Stimulated activated CD4-positive, alpha-beta T cell treated with anti-CD3 and anti-CD28 coated beads, Interleukin-12 subunit alpha, Interleukin-12 subunit beta, amount 100 ng/mL, for 48 hours (primary cell): ENCODE results near the gene AHCYL2.
A peak's percentile ranks its signal among the peaks of the same experiment; 100 is the strongest.
"Not testable (repeated sequence)": the region's sequence is repeated elsewhere in the genome, so short reads cannot be mapped to it uniquely, and the experiment has no call there.

ENCODE experiments used
- DNase-seq, 3 donors: peaks; one replicate each; pipeline ENCODE4 v3.0.0-alpha.2; 2020; ENCODE audit warnings: low read depth in 2 of 3, low spot score in 1 of 3

Gene AHCYL2

DNA sequence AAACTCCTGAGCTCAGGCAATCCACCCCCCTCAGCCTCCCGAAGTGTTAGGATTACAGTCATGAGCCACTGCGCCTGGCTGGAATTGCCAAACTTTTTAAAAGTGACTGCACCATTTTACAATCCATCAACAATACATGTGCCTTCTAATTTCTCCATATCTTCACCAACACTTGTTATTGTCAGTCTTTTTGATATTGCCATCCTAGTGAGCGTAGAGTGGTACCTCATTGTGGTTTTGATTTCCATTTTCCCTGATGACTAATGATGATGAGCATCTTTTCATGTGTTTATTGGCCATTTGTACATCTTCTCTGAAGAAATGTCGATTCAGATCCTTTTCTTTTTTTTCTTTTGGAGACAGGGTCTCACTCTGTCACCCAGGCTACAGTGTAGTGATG, 187.7 kb downstream of the AHCYL2 start:
- DNase-seq: no peak

DNA sequence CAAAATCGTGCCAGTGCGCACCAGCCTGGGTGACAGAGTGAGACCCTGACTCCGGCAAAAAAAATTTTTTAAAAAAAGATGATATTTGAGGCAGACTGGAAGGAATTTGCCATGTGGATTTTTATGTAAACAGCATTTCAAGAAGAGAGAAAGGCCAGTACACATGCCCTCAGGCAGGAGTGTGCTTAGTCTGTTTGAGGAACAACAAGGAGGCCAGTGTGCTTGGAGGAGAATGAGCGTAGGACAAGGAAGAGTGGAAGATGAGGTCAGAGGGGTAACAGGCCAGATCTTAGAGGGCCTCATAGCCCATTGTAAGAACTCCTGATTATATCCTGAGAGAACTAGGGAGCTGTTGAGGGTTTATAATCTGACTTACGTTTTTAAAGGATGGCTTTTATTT, 192.2 kb downstream of the AHCYL2 start:
- DNase-seq: no peak

DNA sequence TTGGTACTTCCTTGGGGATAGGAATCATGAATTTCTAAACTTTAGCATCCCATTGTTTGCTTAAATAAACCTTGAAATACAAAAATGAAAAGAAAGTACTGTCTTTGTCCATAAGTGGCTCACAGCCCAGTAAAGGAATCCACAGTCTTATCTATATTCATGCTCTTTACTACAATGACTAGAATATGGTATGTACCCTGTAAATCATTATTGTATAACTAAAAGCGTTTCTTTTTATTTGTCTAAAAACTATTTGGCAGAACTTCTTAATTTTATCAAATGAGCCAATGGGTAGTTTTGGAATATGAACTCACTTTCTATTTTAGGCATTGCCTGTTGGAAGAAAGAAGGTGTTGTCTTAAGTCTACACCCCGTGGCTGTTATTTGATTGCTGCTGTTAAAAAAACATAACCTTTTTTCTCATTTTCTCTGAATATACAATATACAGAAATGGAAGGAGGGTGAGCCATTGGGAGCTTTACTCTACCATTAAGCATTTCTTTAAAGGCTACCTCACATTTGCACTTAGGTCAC, 197.0 kb downstream of the AHCYL2 start:
- DNase-seq: no peak

DNA sequence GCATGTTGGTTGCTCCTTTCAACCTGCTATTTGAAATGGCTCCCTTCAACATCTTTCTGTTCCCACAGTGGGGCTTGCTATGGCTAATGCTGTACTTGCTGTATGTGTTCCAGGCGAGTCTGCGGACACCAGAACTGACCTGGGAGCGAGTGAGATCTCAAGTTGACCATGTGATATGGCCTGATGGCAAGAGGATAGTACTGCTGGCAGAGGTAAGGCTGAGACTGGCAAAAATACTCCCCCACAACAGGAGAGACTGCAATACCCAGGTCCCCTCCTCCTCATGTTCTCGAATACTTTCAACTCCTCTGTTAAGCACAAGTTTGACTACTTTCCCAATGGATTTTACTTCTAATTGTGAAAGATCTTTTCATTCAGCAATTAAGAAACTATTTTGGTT, 197.9 kb downstream of the AHCYL2 start:
- DNase-seq: no peak

DNA sequence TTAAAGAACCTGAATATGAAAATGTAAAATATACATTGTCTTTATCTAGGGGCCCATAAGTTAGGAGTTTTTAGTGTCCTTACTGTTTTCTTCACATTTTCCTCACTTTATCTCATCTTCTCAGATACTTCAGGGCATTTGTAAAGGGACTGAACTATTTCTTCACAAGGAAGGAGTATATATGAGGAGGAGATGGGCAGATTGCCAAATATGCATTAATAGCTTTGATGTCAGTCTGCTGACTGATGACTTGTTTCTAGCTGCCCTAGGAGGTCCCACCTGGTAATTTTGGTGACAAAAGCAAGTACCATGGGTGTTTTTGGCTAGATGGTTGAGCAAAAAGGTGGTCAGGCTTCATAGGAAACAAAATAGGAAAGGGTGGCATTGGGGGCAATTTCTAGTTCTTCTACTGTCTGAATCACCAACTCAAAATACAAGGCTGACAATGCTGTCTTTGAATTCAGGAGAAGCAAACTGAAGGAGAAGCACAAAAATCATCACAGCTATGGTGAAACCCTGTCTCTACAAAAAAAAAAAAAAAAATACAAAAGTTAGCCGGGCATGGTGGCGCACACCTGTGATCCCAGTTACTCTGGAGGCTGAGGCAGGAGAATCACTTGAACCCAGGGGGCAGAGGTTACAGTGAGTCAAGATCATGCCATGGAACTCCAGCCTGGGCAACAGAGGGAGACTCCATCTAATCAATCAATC, 199.0 kb downstream of the AHCYL2 start:
- no peak for DNase-seq

DNA sequence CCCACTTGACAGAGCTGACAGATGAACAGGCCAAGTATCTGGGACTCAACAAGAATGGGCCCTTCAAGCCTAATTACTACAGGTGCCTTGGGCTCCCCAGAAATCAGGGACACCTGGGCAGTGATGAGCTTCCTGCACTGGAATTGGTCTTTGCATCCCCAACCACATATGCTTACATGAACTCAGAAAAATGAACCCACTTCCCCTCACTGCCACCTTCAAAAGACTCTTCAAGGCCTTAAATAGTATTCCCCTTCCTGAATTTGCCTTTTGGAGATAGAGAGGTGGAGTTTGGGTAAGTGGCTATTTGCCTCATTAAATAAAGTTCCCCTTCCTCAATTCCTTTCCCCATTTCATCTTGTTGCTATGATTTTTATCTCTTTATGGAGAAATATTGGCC, 201.7 kb downstream of the AHCYL2 start:
- no peak for DNase-seq

DNA sequence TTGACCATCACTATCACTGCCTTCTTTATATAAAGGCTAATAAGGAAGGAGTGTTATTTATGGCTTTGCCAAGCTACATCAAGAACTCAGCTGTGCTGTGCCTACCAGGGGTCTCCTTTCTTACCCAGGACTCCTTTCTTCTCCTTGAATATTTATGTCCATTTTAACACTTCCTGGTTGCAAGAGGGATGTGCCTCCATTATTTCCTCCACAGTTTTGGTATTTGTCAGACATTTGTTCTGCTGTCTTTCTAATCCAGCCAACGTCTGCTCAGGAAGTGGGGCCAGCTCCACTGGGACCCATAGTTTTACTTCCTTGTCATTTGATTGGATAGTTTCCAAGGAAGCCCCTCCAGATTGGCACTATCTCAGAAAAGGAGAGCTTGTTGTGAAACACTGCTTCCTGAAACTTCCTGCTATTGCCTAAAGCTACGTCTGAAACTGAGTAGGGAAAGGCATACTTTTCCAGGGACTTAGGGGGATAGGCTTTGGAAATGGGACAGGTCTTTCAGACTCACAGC, 202.8 kb downstream of the AHCYL2 start:
- DNase-seq: no peak

DNA sequence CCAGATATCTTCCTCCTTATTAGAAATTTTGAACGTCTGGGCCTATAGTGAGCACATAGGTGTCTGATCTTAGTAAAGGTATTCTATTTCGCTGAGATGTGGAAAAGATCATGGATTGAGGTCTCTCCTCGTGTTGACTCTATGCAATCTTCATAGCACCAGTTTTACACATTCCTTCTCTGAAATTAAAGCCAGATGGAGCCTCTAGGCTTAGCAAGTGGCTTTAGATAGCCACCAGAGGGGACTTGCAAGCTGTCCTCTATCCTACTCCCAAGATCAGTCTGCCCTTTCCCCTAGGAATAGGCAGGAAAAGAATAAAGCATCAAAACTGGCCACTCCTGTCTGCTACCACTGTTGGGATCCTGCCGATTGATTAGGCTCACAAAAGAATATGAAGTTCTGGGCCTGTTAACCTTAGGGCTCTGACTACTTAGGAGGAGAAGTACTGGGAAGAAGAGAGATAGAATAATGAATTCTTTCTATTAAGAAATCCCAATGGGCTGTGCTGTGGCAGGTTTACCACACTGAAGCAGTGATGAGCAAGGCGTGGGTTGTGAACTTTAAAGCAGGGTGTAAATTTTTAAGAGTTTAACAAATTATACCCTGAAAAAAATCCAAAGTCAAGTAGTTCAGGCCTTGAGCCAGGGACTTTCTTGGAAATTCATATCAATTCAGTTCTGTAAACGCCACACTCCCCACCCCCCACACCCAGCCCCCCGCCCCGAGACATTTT, 207.2 kb downstream of the AHCYL2 start:
- DNase-seq: no peak

DNA sequence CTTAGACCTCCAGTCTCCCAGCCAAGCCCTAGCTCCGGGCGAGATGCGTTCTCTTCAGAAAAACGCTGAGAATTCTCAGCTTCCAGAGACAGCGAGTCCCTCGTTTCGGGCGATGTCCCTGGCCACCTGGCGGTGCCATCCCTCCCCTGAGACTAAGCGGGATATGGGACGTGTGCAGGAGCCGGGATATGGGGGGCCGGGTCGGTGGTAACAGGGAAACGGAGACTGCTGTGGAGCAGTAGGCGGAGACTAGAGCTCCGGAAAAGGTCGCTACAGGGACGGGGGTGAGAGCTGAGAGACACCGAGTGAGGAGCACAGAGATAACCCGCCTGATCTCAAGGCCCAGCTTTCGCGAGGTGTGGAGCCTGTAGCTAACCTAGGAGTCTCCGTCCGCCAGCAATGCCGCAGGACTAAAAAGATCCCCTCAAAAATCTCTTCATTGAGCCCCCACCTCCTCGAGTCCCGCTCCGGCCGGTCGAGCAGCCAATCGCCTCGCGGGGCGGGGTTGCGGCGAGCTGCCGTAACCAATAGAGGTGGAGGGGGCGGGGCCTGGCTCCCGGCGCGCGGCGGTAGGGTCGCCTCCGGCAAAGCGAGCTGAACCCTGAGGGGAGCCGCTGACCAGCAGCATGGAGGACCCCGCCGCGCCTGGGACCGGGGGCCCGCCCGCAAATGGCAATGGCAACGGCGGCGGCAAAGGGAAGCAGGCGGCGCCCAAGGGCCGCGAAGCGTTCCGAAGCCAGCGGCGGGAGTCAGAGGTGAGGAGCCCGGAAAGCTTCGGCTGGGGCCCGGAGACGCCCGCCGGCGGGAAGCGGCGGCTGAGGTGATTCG, 209.2 kb downstream of the AHCYL2 start, which contains the start of gene STRIP2:
Gene STRIP2, plus strand, starts transcription at position 586 of the 828 bp plus-strand sequence. Its CDS starts 41 bp downstream, at position 627.
- peak; percentile 85 to 94 (median 88) for DNase-seq

DNA sequence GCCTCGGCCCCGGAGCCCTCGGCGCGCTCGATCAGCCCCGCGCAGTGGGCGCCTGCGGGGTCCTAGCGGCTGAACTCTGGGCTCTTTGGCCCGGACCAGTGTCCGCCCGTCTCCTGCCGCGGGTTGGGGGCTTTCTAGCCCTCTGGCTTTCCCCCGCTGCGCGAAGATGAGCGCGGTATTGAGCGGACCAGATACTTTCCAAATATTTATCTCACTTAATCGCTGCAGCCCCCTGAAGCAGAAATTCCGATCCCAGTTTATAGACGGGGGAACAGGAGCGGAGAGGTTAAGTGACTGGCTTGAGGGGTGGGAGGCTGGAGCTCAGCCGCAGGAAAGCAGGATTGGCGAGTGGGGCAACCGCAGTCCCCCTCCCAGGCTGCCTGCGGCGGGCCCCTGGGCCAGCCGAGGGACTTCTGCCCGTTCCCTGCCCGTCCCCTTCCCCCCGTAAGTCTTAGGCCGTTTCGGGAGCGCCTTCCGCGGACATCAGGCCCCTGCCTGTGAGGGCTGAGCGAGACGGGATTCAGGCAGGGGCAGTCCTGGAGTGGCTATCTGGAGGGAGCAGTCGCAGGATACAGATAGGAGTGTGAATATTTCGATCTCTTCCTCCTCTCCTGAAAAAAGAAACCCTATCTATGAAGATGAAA, 210.0 kb downstream of the AHCYL2 start:
- no peak for DNase-seq

DNA sequence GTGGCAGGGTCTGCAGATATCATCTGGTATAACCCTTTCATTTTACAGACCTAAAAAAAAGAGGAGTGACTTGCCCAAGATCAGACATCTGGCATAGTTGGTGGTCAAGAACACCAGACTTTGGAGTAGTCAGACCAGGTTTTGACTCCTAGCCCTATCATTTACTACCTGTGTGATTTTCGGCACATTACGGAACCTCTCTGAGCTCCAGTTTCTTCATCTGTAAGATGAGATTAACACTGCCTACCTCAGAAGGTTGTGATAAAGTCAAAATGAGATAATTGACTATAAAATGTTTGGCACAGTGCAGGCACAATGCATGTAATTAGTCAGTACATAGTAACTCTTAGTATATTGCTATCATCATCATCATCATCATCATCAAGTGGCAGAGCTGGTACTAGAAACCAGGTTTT, 210.6 kb downstream of the AHCYL2 start:
- DNase-seq: no peak

DNA sequence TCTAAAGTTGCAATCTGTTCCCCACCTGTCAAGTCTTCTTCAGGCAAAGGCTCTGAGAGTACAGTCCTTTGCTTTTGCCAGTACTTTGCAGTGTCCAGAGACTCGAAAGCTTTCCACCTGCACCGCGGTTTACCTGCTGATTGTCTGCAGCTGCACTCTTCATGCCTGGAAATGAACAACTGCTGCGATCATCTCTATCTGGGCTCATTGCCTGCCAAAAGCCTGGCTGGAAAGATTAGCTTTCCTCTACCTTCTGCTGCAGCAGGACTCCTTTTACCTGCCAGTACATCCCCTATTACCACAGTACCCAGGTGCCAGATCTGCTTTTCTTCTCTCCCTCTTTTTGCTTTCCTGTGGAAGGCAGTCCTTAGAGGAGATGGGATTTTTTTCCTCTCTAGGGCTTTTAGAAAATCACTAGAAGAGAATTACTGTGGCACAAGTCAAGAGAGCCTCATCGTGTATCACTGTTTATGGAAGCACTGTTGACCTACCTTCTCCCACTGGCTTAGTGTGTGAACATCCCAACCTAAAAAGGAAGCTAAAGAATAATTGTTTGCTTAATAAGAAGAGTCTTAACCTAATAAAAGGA, 211.6 kb downstream of the AHCYL2 start:
- DNase-seq: no peak

DNA sequence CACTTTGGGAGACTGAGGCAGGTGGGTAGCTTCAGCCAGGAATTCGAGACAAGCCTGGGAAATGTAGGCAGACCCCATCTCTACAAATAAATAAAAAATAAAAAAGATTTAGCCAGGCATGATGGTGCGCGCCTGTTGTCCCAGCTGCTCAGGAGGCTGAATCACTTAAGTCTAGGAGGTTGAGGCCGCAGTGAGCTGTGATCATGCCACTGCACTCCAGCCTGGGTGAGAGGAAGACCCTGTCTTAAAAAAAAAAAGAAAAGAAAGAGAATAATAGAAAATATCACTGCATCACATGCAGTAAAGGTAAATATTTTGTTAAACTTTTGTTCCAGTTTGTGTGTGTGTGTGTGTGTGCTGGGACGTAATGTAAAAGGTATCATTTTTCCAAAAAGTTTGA, 212.4 kb downstream of the AHCYL2 start:
- DNase-seq: no peak

DNA sequence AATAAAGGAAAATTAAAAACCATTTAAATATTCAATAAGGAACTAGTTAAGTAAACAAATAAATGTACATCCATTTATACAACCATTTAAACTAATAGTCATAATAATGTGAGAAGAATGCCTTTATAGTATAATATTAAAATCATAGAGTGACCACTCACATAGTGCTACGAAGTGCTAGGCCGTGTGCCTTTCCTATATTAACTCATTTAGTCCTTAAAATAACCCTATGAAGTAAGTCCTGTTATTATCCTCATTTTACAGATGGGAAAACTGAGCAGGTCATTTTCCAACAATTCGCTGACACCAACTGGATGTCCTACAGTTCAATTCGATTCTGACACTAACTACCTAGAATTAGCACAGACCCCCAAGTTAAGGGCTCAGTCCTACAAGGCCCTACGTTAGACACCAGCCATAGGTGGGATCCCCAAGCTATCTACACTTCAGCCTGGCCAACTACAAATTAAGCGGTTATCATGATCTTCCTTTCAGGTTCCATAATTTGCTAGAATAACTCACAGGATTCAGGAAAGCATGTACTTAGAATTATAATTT, 213.5 kb downstream of the AHCYL2 start:
- no peak for DNase-seq

DNA sequence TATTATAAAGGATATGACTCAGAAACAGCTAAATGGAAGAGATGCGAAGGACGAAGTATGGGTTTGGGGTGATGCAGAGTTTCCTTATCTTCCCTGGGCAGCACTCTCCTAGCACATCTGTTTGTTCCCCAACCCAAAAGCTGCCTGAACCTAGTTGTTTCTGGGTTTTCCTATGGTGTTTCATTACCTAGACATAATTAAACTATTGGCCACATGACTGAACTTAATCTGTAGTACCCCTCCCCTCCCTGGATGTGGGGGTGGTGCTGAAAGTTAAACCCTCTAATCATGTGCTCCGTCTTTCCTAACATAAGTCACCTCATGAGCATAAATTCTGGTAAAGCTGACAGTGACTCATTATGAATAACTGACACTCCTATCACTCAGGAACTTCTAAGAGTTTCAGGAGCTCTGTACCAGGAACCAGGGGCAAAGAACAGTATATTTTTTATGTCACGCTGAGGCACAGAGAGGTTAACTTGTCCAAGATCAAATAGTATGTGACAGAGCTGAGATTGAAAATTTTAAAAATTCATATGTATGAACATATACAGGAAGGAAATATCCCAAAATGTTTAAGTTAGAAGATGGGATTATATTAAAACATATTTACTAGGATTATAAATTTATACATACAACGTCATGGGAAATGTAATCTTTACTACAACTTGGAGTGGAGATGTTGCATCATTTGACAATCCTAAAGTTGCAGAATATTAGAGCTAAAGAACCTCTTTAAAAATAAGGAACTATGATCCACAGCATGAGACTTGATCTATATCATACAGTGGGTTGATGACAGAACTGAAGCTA, 214.2 kb downstream of the AHCYL2 start:
- DNase-seq: peak; percentile 65 to 71 (median 70)

DNA sequence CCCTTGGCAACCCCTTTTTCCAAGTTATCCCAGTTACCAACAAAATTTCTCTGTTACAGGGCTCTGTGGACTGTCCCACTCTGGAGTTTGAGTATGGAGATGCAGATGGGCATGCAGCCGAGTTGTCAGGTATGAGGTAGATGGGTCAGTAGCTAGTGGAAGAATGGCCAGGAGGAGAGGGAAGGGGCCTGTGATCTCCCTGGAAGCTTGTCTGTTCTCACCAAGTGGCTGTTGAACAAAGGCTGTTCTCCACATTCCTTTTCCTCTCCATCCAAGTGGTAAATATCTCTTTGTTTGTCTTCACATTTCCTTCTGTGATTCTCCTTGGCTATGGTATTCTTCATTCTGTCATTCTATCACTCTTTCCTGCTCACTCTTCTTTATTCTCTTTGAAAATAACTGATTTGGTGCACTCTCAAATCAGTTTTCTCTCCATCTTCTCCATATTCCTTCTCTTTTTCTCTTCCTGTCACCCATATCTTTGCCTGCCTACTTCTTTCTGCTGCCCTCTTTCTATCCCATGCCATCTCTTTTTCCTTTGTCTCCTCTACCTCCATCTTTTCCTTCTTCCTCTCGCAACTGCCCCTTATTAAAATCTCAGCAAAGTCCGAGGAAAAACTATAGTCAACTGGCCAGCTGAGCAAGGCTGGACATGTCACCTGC, 215.3 kb downstream of the AHCYL2 start:
- no peak for DNase-seq

DNA sequence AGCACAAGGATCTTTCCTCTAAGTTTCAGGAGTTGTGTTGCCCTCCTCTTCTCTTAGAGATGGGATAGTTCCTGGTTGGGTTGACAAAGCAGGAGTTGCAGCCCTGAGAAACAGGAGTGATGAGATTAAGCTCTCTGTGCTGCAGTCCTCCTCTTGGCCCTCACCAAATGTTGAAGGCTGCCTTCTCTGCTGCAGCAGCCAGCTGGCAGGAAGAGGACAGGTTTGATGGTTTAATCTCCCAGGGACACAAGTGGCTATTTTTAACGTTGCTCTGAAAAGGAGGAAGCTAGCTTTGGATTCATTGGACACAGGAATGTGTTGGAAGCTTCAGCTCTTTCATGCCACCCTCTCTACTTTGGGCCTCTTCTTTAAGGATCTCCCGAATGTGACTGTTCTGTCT, 218.8 kb downstream of the AHCYL2 start:
- DNase-seq: no peak

DNA sequence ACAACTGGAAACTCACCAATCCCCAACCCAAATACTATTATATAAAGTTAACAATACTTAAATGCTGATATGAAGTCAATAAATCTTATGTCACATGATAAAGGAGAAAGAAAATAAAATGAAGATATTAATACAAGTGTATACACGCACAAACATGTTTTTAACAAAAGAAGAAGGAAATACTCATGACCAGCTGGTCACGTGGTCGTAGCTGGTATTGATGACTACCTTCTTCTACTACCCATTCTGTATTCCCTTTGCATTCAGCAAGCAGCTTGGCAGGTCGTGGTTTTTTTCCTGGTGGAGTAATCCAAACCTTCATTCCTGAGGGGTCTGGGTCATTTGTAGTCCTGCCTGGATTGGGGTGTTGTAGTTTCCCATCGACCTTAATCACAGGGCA, 219.9 kb downstream of the AHCYL2 start:
- DNase-seq: not testable (repeated sequence)

DNA sequence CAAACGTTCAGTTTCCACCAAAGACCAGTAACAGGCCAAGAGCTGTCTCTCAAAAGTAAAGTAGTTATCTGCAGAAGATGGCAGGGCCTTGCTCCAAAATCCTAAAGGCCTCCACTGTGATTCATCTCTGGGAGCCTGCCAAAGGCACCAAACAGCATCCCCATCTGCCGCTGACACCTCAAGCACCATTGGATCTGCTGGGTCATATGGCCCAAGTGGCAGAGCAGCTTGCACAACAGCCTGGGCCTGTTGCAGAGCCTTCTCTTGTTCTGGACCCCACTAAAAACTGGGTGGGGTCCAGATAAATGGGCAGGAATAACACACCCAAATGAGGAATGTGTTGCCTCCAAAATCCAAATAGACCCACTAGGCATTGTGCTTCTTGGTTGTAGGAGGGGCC, 222.1 kb downstream of the AHCYL2 start:
- DNase-seq: not testable (repeated sequence)
